PC-3 (cell line): Measurements from ENCODE around the gene MAJIN.

ENCODE experiments used
- CTCF ChIP-seq: fragments of 300-600 bp; sonication (generic); conservative IDR thresholded peaks from 2 replicates; pipeline ENCODE4 v1.5.1; 2017; ENCODE audit warnings: antibody characterized with exemption, low read depth, mild to moderate bottlenecking, low read length
- EZH2 ChIP-seq: fragments of 300-600 bp; sonication (generic); IDR thresholded peaks from one replicate; pipeline ENCODE4 v1.6.1; 2017; ENCODE audit warnings: antibody characterized with exemption, mild to moderate bottlenecking, low read length; ENCODE audit not compliant: unreplicated experiment
- EZH2phosphoT487 ChIP-seq: fragments of 300-600 bp; sonication (generic); IDR thresholded peaks from 2 replicates; pipeline ENCODE4 v1.6.1; 2018; ENCODE audit warnings: mild to moderate bottlenecking, antibody characterized with exemption, low read length, borderline replicate concordance

DNA sequence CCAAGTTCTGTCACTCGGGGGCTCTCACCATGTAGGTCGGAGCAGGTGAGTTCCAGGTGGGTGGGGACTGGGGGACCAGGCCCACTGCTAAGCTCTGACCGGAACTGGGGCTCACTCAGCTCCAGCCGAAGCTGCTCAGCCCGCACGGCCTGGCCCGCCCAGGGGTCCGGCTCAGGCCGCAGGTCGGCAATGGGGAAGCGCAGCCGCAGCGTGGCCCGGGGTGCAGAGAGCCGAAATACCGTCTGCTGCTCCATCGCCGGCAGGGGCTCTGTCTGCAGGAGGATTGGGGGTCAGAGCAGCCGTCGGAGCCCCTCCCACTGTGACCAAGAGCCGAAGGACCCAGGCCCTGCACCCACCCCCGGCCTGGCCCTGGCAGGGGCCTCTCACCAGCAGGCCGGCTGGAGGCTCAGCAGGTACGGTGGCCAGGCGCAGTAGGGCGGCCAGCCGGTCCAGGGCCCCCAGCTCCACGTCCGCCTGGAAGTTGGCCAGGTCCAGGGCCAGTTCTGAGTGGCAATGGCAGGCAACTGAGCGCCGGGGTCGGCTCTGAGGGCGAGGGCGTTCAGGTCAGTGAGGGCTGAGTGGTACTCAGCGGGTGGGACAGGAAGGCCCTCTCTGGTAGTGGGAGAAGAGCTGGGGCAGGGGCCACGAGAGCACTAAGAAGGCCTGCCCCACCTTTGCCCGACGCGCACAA lies 62.1 kb downstream of the MAJIN start:
- TF ChIP-seq CTCF (no peak), EZH2 (no peak), EZH2phosphoT487 (no peak)
